GM23338 (cell line): ENCODE data around the gene SPATA20.

Experiments
- CREB1 ChIP-seq: fragments of 250-450 bp; sonication (Bioruptor Pico); IDR thresholded peaks from 2 replicates; pipeline ENCODE4 v1.5.0; 2020; ENCODE audit warnings: low read depth, mild to moderate bottlenecking, moderate library complexity
- CTCF ChIP-seq, 2 experiments: fragments of 200-600 bp in 1 of 2; sonication (generic) in 1 of 2; conservative IDR thresholded peaks; 2 replicates each; pipeline versions ENCODE4 v1.5.1 to v1.6.1; 2016 to 2017; ENCODE audit warnings: antibody characterized with exemption in 2 of 2, low read depth in 2 of 2, mild to moderate bottlenecking in 2 of 2, moderate library complexity in 1 of 2
- ETS1 ChIP-seq: IDR thresholded peaks from 2 replicates; pipeline ENCODE4 v1.6.1; 2016; ENCODE audit warnings: antibody characterized with exemption
- EZH2 ChIP-seq: fragments of 200-600 bp; sonication (generic); IDR thresholded peaks from one replicate; pipeline ENCODE4 v1.8.0; 2017; ENCODE audit warnings: antibody characterized with exemption, mild to moderate bottlenecking, low read depth; ENCODE audit not compliant: unreplicated experiment
- EZH2phosphoT487 ChIP-seq: fragments of 200-600 bp; sonication (generic); IDR thresholded peaks from one replicate; pipeline ENCODE4 v1.8.1; 2018; ENCODE audit warnings: antibody characterized with exemption; ENCODE audit not compliant: unreplicated experiment
- JUNB ChIP-seq: IDR thresholded peaks from one replicate; pipeline ENCODE4 v1.6.1; 2016; ENCODE audit warnings: antibody characterized with exemption; ENCODE audit not compliant: unreplicated experiment
- POLR2AphosphoS5 ChIP-seq: IDR thresholded peaks from 2 replicates; pipeline ENCODE4 v1.6.1; 2016; ENCODE audit warnings: antibody characterized with exemption, low read depth
- REST ChIP-seq: IDR thresholded peaks from one replicate; pipeline ENCODE4 v1.6.1; 2018; ENCODE audit warnings: antibody characterized with exemption; ENCODE audit not compliant: unreplicated experiment
- STAT1 ChIP-seq: IDR thresholded peaks from one replicate; pipeline ENCODE4 v1.6.1; 2016; ENCODE audit warnings: antibody characterized with exemption; ENCODE audit not compliant: unreplicated experiment
- ZNF114 ChIP-seq: fragments of 250-450 bp; sonication (Bioruptor Pico); IDR thresholded peaks from 2 replicates; pipeline ENCODE4 v1.5.0; 2020; ENCODE audit warnings: mild to moderate bottlenecking, moderate library complexity
- ZNF331 ChIP-seq: fragments of 250-450 bp; sonication (Bioruptor Pico); IDR thresholded peaks from 2 replicates; pipeline ENCODE4 v1.5.0; 2020; ENCODE audit warnings: low read depth, mild to moderate bottlenecking, moderate library complexity

GRCh38 chr17:50570528-50570927 is 23.6 kb downstream of the SPATA20 start:
- TF ChIP-seq EZH2 (no peak), CTCF (conservative IDR thresholded peaks at IDR 0.05; ENCODE audit: low read depth in 2 of 2) (no peak), POLR2AphosphoS5 (no peak), REST (no peak), EZH2phosphoT487 (no peak), STAT1 (no peak), JUNB (no peak), ZNF331 (no peak), ETS1 (no peak), CREB1 (CRISPR knock-in tag) (no peak), ZNF114 (no peak)
